ENCODE results near the gene OBI1.

DNA sequence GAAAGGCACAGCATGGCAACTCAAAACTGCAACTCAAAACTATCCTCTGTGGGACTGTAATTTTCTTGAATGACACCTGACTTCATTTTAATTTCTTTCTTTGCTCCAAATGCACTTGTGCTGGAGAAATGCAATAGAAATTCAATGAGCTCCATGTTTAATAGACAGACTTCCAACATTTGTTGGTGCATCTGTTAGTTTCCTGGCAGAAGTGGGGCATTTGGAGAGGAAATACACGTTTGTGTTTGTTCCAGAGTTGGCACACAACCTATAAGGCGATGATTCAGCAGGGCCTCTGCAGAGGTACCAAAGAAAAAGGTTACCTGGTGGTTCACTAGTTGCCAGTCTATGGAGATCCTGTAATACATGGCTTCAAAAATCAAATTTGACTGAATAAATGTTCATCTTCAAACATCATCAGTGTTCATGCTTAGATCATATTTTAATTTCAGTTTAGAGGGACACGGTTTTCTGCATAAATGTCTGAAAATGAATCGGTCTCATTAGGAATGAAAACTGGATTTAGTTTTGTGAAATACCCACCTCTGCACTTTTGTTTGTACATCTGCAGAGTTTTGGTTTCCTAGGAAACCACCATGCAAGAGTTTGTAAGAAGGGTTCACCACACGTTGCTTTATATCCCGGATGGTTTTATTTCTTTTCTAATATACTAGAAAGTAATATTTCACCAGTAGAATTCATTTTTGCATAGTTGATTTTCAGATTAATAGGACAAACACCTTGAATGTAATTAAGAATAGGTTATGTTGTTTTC lies 21.8 kb upstream of the OBI1 start:
- TF ChIP-seq, protein P1, sequence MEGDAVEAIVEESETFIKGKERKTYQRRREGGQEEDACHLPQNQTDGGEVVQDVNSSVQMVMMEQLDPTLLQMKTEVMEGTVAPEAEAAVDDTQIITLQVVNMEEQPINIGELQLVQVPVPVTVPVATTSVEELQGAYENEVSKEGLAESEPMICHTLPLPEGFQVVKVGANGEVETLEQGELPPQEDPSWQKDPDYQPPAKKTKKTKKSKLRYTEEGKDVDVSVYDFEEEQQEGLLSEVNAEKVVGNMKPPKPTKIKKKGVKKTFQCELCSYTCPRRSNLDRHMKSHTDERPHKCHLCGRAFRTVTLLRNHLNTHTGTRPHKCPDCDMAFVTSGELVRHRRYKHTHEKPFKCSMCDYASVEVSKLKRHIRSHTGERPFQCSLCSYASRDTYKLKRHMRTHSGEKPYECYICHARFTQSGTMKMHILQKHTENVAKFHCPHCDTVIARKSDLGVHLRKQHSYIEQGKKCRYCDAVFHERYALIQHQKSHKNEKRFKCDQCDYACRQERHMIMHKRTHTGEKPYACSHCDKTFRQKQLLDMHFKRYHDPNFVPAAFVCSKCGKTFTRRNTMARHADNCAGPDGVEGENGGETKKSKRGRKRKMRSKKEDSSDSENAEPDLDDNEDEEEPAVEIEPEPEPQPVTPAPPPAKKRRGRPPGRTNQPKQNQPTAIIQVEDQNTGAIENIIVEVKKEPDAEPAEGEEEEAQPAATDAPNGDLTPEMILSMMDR (IDR thresholded peaks at IDR 0.05 in 2 of 3, conservative IDR thresholded peaks at IDR 0.05 in 1 of 3; ENCODE audit: borderline replicate concordance in 1 of 3, insufficient read depth in 1 of 3, low read depth in 2 of 3, low read length in 2 of 3): no peak
- TF ChIP-seq EZH2 (IDR thresholded peaks at IDR 0.05) (no peak), POLR2AphosphoS5 (IDR thresholded peaks at IDR 0.05; ENCODE audit: low read depth, low read length) (no peak), RAD21 (IDR thresholded peaks at IDR 0.05; ENCODE audit: low read depth) (no peak), SP1 (IDR thresholded peaks at IDR 0.05; ENCODE audit: low read depth) (no peak), YY1 (IDR thresholded peaks at IDR 0.05; ENCODE audit: extremely low read depth, insufficient replicate concordance, low read depth, low read length) (no peak), JUND (IDR thresholded peaks at IDR 0.05) (no peak)
- TF ChIP-seq, protein P2, sequence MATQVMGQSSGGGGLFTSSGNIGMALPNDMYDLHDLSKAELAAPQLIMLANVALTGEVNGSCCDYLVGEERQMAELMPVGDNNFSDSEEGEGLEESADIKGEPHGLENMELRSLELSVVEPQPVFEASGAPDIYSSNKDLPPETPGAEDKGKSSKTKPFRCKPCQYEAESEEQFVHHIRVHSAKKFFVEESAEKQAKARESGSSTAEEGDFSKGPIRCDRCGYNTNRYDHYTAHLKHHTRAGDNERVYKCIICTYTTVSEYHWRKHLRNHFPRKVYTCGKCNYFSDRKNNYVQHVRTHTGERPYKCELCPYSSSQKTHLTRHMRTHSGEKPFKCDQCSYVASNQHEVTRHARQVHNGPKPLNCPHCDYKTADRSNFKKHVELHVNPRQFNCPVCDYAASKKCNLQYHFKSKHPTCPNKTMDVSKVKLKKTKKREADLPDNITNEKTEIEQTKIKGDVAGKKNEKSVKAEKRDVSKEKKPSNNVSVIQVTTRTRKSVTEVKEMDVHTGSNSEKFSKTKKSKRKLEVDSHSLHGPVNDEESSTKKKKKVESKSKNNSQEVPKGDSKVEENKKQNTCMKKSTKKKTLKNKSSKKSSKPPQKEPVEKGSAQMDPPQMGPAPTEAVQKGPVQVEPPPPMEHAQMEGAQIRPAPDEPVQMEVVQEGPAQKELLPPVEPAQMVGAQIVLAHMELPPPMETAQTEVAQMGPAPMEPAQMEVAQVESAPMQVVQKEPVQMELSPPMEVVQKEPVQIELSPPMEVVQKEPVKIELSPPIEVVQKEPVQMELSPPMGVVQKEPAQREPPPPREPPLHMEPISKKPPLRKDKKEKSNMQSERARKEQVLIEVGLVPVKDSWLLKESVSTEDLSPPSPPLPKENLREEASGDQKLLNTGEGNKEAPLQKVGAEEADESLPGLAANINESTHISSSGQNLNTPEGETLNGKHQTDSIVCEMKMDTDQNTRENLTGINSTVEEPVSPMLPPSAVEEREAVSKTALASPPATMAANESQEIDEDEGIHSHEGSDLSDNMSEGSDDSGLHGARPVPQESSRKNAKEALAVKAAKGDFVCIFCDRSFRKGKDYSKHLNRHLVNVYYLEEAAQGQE (IDR thresholded peaks at IDR 0.05; ENCODE audit: low read depth): no peak
- TF ChIP-seq, protein P3, sequence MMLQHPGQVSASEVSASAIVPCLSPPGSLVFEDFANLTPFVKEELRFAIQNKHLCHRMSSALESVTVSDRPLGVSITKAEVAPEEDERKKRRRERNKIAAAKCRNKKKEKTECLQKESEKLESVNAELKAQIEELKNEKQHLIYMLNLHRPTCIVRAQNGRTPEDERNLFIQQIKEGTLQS (IDR thresholded peaks at IDR 0.05): no peak
